PFSK-1 (cell line): ENCODE results near the gene MORN5.

Source experiments
- FOXP2 ChIP-seq: optimal IDR thresholded peaks from 2 replicates; pipeline ENCODE3; 2011; ENCODE audit warnings: borderline replicate concordance, control low read depth, inconsistent platforms; ENCODE audit not compliant: insufficient read depth; ENCODE audit errors: extremely low read length, extremely low read depth
- POLR2AphosphoS5 ChIP-seq: IDR thresholded peaks from 2 replicates; pipeline ENCODE4 v1.6.1; 2012; ENCODE audit warnings: low read depth, mild to moderate bottlenecking, control low read depth, low read length, moderate library complexity
- SIN3A ChIP-seq: IDR thresholded peaks from 2 replicates; pipeline ENCODE4 v1.6.1; 2012; ENCODE audit warnings: mild to moderate bottlenecking, low read length, moderate library complexity, borderline replicate concordance; ENCODE audit not compliant: insufficient read depth
- TAF1 ChIP-seq: IDR thresholded peaks from 2 replicates; pipeline ENCODE4 v1.6.1; 2012; ENCODE audit warnings: low read length, control low read depth, borderline replicate concordance; ENCODE audit not compliant: insufficient read depth
- TF ChIP-seq, protein P1 (sequence below), 2 experiments: IDR thresholded peaks; 2 replicates each; pipeline versions ENCODE4 v1.6.1 to v1.8.0; 2011 to 2012; ENCODE audit warnings: low read depth in 2 of 2, low read length in 2 of 2, control low read depth in 1 of 2, inconsistent platforms in 1 of 2, mild to moderate bottlenecking in 1 of 2, moderate library complexity in 1 of 2; ENCODE audit not compliant: insufficient read depth in 1 of 2

Gene MORN5

GRCh38 chr9:122138560-122139268 is 21.0 kb upstream of the MORN5 start:
- TF ChIP-seq FOXP2 = no peak
- TF ChIP-seq POLR2AphosphoS5 = no peak
- no peak for TF ChIP-seq SIN3A
- TF ChIP-seq TAF1 = no peak
- TF ChIP-seq, protein P1, sequence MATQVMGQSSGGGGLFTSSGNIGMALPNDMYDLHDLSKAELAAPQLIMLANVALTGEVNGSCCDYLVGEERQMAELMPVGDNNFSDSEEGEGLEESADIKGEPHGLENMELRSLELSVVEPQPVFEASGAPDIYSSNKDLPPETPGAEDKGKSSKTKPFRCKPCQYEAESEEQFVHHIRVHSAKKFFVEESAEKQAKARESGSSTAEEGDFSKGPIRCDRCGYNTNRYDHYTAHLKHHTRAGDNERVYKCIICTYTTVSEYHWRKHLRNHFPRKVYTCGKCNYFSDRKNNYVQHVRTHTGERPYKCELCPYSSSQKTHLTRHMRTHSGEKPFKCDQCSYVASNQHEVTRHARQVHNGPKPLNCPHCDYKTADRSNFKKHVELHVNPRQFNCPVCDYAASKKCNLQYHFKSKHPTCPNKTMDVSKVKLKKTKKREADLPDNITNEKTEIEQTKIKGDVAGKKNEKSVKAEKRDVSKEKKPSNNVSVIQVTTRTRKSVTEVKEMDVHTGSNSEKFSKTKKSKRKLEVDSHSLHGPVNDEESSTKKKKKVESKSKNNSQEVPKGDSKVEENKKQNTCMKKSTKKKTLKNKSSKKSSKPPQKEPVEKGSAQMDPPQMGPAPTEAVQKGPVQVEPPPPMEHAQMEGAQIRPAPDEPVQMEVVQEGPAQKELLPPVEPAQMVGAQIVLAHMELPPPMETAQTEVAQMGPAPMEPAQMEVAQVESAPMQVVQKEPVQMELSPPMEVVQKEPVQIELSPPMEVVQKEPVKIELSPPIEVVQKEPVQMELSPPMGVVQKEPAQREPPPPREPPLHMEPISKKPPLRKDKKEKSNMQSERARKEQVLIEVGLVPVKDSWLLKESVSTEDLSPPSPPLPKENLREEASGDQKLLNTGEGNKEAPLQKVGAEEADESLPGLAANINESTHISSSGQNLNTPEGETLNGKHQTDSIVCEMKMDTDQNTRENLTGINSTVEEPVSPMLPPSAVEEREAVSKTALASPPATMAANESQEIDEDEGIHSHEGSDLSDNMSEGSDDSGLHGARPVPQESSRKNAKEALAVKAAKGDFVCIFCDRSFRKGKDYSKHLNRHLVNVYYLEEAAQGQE (IDR thresholded peaks at IDR 0.05; ENCODE audit: insufficient read depth in 1 of 2, low read depth in 2 of 2, low read length in 2 of 2) = no peak

GRCh38 chr9:122140368-122141193 is 19.1 kb upstream of the MORN5 start:
- TF ChIP-seq TAF1 (no peak), SIN3A (no peak), POLR2AphosphoS5 (no peak), FOXP2 (no peak)
- TF ChIP-seq, protein P1 (IDR thresholded peaks at IDR 0.05; ENCODE audit: insufficient read depth in 1 of 2, low read depth in 2 of 2, low read length in 2 of 2) = no peak

- TF ChIP-seq TAF1 (no peak), POLR2AphosphoS5 (no peak), FOXP2 (no peak), SIN3A (no peak)
- TF ChIP-seq, protein P1 (IDR thresholded peaks at IDR 0.05; ENCODE audit: insufficient read depth in 1 of 2, low read depth in 2 of 2, low read length in 2 of 2) = no peak
These were observed 18.0 kb upstream of the MORN5 start for GRCh38 chr9:122141671-122142070.

DNA sequence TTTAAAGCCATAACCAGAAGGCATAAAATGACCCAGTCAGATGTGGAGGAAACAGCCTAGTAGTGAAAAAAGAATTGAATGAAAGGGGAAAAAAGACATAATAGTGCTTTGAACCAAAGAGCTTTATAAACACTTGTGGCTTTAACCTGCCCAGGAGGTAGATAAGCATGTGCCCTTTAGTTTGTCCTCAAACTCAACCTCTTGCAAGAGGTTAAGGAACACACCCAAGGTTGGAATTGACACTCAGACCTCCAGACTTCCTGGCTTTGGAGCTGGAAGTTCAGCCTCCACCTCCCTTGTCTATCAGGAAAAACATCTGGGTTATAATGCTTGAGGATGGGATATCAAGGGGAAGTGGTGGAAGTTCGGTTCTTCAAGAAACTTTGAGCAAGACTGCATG is 16.4 kb upstream of the MORN5 start:
- TF ChIP-seq POLR2AphosphoS5 (no peak), SIN3A (no peak), TAF1 (no peak), FOXP2 (no peak)
- TF ChIP-seq, protein P1 (IDR thresholded peaks at IDR 0.05; ENCODE audit: insufficient read depth in 1 of 2, low read depth in 2 of 2, low read length in 2 of 2) = no peak
